Measurements from ENCODE around the gene KSR2.

KSR2 gene

DNA sequence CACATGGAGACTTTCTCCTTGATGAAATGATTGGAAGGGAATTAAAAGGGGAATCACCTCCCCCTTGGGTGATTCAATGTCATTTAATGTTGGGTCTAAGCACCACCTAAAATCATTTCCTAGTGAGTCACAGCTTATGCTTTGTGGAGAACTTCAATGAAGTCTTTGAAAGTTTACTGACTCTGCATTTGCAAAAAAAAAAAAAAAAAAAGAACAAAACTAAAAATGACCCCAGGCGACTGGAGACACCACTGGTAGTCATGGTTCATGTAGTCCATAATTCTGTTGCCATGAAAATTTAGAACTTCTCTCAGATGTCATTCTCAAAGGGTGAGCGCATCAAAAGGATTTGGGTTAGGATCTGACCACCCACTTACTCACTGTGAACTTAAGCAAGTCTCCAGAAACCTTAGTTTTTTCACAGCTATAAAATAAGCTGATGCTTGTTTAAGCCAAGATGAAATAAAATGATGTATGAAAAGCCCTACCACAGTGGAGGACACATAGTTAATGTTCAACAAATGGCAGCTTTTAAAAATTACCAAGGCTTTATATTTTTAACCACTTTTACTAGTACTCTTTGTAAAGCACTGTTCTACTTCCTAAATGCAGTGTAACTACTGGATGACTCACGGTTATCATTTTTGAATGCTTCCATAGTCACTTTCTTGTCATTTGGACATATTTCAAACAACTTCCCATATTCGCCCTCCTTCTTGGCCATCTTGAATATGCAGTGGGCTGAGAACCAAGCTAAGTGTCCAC is 18.1 kb upstream of the KSR2 start:
- H3K4me3 Mint-ChIP-seq = no peak overlapping the region
- H3K27me3 Mint-ChIP-seq = peaks cover 4% of the 10 kb centered on the region
- H3K4me1 Mint-ChIP-seq (ENCODE audit: low read depth) = no peaks in the 10 kb centered on the region
- intact Hi-C loops (cut with micrococcal nuclease) = no loop called here
- no peaks in the 10 kb centered on the region for H3K36me3 Mint-ChIP-seq (ENCODE audit: low read depth)
- H3K9me3 Mint-ChIP-seq = no peaks in the 10 kb centered on the region
- no peak overlapping the region for H3K27ac Mint-ChIP-seq

DNA sequence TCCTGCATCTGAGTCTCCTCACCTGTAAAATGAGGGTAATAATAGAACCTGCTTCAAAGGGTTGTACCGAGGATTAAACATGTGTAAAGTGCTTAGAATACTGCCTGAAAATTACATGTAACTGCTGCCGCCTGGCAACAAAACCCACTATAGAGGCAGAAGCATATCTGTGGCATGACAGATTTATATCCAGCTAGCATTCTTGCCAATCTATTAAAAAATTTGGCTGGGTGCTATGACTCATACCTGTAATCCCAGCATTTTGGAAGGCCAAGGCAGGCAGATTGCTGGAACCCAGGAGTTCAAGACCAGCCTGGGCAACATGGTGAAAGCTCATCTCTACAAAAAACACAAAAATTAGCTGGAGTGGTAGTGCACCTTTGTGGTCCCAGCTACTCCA is 16.4 kb upstream of the KSR2 start:
- Mint-ChIP-seq H3K27ac (no peak overlapping the region), H3K4me3 (no peak overlapping the region), H3K4me1 (ENCODE audit: low read depth) (no peaks in the 10 kb centered on the region), H3K36me3 (ENCODE audit: low read depth) (no peaks in the 10 kb centered on the region), H3K27me3 (peaks cover 6% of the 10 kb centered on the region), H3K9me3 (no peaks in the 10 kb centered on the region)
- intact Hi-C loops (cut with micrococcal nuclease) = no loop called here

GRCh38 chr12:117981267-117981666 is 12.5 kb upstream of the KSR2 start:
- H3K9me3 Mint-ChIP-seq = no peaks in the 10 kb centered on the region
- no peaks in the 10 kb centered on the region for H3K4me1 Mint-ChIP-seq (ENCODE audit: low read depth)
- intact Hi-C loops (cut with micrococcal nuclease) = no loop called here
- H3K27ac Mint-ChIP-seq = no peak overlapping the region
- H3K27me3 Mint-ChIP-seq = peaks cover 8% of the 10 kb centered on the region
- H3K4me3 Mint-ChIP-seq = no peak overlapping the region
- no peaks in the 10 kb centered on the region for H3K36me3 Mint-ChIP-seq (ENCODE audit: low read depth)

- H3K36me3 Mint-ChIP-seq (ENCODE audit: low read depth) = no peaks in the 10 kb centered on the region
- intact Hi-C loops (cut with micrococcal nuclease) = no loop called here
These were observed 11.8 kb upstream of the KSR2 start for GRCh38 chr12:117980616-117981015.

GRCh38 chr12:117977373-117977772 is 8.6 kb upstream of the KSR2 start:
- intact Hi-C loops (cut with micrococcal nuclease) = no loop called here
- Mint-ChIP-seq H3K4me3 (no peak overlapping the region), H3K9me3 (no peaks in the 10 kb centered on the region), H3K36me3 (ENCODE audit: low read depth) (no peaks in the 10 kb centered on the region), H3K27me3 (peaks cover 10% of the 10 kb centered on the region), H3K27ac (no peak overlapping the region), H3K4me1 (ENCODE audit: low read depth) (no peaks in the 10 kb centered on the region)

More at GRCh38 chr12:117980616-117981015, 11.8 kb upstream of the KSR2 start:
- no peak overlapping the region for H3K27ac Mint-ChIP-seq
- H3K4me3 Mint-ChIP-seq = no peak overlapping the region
- H3K9me3 Mint-ChIP-seq = no peaks in the 10 kb centered on the region
- H3K4me1 Mint-ChIP-seq (ENCODE audit: low read depth) = no peaks in the 10 kb centered on the region
- peaks cover 8% of the 10 kb centered on the region for H3K27me3 Mint-ChIP-seq

DNA sequence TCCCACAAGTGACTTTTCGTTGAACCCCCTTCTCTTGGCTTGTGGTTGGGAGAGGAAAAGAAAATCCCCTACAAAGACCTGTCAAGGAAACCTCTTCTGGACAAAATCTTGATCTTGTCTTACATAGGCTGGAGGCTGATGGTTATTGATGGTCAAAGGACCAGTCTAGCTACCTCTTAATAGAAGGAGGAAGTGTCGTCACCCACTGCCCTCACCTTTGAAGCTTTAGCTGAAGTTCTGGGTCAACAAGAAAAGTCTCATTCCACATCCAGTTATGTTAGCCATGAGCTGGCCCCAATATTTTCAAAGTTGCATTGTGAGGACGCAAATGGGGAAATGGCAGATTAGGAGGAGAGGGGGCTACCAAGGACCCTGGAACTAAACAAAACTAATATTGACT is 6.2 kb upstream of the KSR2 start:
- intact Hi-C loops (cut with micrococcal nuclease) = no loop called here
- H3K27me3 Mint-ChIP-seq = peaks cover 23% of the 10 kb centered on the region
- no peaks in the 10 kb centered on the region for H3K36me3 Mint-ChIP-seq (ENCODE audit: low read depth)
- no peaks in the 10 kb centered on the region for H3K4me1 Mint-ChIP-seq (ENCODE audit: low read depth)
- peaks cover 11% of the 10 kb centered on the region for H3K9me3 Mint-ChIP-seq
- no peak overlapping the region for H3K27ac Mint-ChIP-seq
- no peak overlapping the region for H3K4me3 Mint-ChIP-seq

DNA sequence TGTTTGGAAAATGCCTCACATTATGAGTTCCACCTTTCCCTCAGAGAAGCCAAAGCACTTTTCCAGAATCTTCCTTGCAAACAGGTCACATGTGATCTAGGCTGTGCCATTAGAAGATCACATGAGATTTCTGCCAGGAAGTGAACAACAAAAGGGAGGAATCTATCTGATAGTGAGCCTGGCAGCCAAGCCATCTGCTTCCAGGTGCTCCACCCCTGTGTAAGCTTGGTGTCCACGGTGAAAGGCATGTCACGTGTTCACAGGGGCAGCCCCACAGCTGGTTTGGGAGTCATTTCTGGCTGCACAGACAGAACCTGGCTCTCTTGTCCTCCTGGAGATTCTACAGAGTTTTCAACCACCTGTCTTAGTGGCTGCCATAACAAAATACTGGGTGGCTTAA is 3.5 kb upstream of the KSR2 start:
- peaks cover 43% of the 10 kb centered on the region for H3K27me3 Mint-ChIP-seq
- no peaks in the 10 kb centered on the region for H3K36me3 Mint-ChIP-seq (ENCODE audit: low read depth)
- no peaks in the 10 kb centered on the region for H3K4me1 Mint-ChIP-seq (ENCODE audit: low read depth)
- H3K9me3 Mint-ChIP-seq = peaks cover 11% of the 10 kb centered on the region
- H3K4me3 Mint-ChIP-seq = no peak overlapping the region
- intact Hi-C loops (cut with micrococcal nuclease) = no loop called here
- no peak overlapping the region for H3K27ac Mint-ChIP-seq

DNA sequence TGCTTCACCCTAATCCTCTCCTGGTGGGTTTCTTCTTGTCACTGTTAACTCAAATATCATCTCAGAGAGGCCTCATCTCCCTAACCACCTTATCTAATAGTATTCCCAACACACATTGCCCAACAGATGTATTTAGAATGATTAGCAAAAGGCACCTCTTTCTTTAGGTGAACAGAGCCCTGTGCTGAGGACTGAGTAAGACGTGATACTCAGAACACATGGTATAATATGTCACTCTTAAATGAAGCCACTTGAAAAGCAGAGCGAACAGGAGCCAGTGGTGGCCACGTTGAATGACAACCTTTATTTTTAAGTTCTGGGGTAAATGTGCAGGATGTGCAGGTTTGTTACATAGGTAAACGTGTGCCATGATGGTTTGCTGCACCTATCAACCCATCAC is 1.5 kb upstream of the KSR2 start:
- no peaks in the 10 kb centered on the region for H3K36me3 Mint-ChIP-seq (ENCODE audit: low read depth)
- H3K4me3 Mint-ChIP-seq = no peak overlapping the region
- H3K27me3 Mint-ChIP-seq = peaks cover 58% of the 10 kb centered on the region
- no peak overlapping the region for H3K27ac Mint-ChIP-seq
- no peaks in the 10 kb centered on the region for H3K4me1 Mint-ChIP-seq (ENCODE audit: low read depth)
- peaks cover 11% of the 10 kb centered on the region for H3K9me3 Mint-ChIP-seq
- intact Hi-C loops (cut with micrococcal nuclease) = no loop called here

DNA sequence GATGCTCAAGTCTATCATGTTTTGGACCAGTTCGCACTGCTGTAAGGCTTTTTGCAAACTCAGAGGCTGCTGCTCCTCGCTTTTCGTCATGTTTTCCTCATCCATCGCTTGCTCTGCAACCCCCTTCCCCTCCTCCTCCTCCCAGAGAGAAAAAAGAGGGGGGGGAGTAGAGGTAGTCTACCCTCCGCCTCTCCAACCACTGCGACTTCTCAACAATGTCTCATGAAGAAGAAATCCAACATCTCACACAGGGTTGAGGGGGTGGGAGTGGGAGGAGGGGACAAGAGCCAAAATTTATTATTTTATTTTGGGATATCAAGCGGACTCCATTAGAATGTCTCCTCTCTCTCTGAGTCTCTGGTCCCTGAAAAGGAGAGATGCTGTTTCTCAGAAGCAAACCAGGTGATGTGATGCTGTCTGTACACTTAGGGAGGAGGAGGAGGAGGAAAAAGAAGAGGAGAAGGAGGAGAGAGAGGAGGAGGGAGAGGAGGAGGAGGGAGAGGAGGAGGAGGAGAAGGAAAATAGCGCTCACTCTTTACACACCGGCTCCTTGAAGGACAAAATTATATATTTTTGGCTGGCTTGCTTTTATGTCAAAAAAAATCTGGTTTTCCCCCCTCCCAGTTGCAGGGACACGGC is 520 bp downstream of the KSR2 start:
- intact Hi-C loops (cut with micrococcal nuclease) = no loop called here
- Mint-ChIP-seq H3K27me3 (peaks cover 58% of the 10 kb centered on the region), H3K27ac (no peak overlapping the region), H3K9me3 (peaks cover 11% of the 10 kb centered on the region), H3K4me3 (no peak overlapping the region), H3K36me3 (ENCODE audit: low read depth) (no peaks in the 10 kb centered on the region), H3K4me1 (ENCODE audit: low read depth) (no peaks in the 10 kb centered on the region)

- H3K9me3 Mint-ChIP-seq = peaks cover 11% of the 10 kb centered on the region
- H3K4me1 Mint-ChIP-seq (ENCODE audit: low read depth) = no peaks in the 10 kb centered on the region
- intact Hi-C loops (cut with micrococcal nuclease) = no loop called here
- no peaks in the 10 kb centered on the region for H3K36me3 Mint-ChIP-seq (ENCODE audit: low read depth)
- no peak overlapping the region for H3K4me3 Mint-ChIP-seq
- H3K27ac Mint-ChIP-seq = no peak overlapping the region
- peaks cover 57% of the 10 kb centered on the region for H3K27me3 Mint-ChIP-seq
These were observed 1.3 kb downstream of the KSR2 start for GRCh38 chr12:117967512-117967911.

- Mint-ChIP-seq H3K27ac (no peak overlapping the region), H3K4me3 (no peak overlapping the region), H3K36me3 (ENCODE audit: low read depth) (no peaks in the 10 kb centered on the region), H3K4me1 (ENCODE audit: low read depth) (no peaks in the 10 kb centered on the region), H3K9me3 (peaks cover 10% of the 10 kb centered on the region), H3K27me3 (peaks cover 57% of the 10 kb centered on the region)
- intact Hi-C loops (cut with micrococcal nuclease) = no loop called here
These were observed 1.7 kb downstream of the KSR2 start for GRCh38 chr12:117967043-117967442.

DNA sequence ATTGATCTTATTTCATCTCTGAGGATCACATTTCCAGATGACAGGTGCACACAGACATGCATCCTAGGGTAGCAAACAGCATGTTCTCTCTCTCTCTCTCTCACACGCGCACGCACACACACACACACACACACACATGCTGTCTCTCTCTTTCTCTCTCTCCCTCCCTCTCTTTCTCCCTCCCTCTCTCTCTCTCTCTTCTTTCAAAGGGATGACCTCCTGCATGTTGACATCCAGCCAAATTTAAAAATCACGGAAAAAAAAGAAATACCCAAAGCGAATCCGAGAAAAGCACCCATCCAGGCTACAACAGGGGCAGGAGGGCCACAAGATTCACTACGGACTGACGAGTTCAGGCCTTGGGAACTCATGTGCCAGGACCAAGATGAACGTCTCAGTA is 2.3 kb downstream of the KSR2 start:
- intact Hi-C loops (cut with micrococcal nuclease) = no loop called here
- Mint-ChIP-seq H3K9me3 (peaks cover 4% of the 10 kb centered on the region), H3K27me3 (peaks cover 54% of the 10 kb centered on the region)

DNA sequence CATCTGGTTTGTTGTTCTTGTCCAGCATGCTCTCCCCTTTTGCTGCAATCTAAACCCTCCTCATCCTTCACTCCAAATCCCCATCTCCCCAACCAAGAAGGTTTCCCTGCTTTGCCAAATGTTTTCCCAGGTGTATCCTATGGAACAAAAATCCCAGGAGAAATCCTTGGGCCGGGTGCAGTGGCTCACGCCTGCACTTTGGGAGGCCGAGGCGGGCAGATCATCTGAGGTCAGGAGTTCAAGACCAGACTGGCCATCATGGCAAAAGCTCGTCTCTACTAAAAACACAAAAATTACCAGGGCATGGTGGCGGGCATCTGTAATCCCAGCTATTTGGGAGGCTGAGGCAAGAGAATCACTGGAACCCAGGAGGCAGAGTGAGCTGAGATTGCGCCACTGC is 5.0 kb downstream of the KSR2 start:
- no peak overlapping the region for H3K27ac Mint-ChIP-seq
- peaks cover 37% of the 10 kb centered on the region for H3K27me3 Mint-ChIP-seq
- no peaks in the 10 kb centered on the region for H3K4me1 Mint-ChIP-seq (ENCODE audit: low read depth)
- intact Hi-C loops (cut with micrococcal nuclease) = no loop called here
- no peaks in the 10 kb centered on the region for H3K9me3 Mint-ChIP-seq
- H3K4me3 Mint-ChIP-seq = no peak overlapping the region
- no peaks in the 10 kb centered on the region for H3K36me3 Mint-ChIP-seq (ENCODE audit: low read depth)

More for the DNA sequence above, 2.3 kb downstream of the KSR2 start:
- Mint-ChIP-seq H3K4me3 (no peak overlapping the region), H3K36me3 (ENCODE audit: low read depth) (no peaks in the 10 kb centered on the region), H3K4me1 (ENCODE audit: low read depth) (no peaks in the 10 kb centered on the region), H3K27ac (no peak overlapping the region)

- H3K27ac Mint-ChIP-seq = no peak overlapping the region
- H3K9me3 Mint-ChIP-seq = no peaks in the 10 kb centered on the region
- H3K4me3 Mint-ChIP-seq = no peak overlapping the region
- no peaks in the 10 kb centered on the region for H3K4me1 Mint-ChIP-seq (ENCODE audit: low read depth)
- H3K27me3 Mint-ChIP-seq = peaks cover 2% of the 10 kb centered on the region
- intact Hi-C loops (cut with micrococcal nuclease) = no loop called here
- H3K36me3 Mint-ChIP-seq (ENCODE audit: low read depth) = no peaks in the 10 kb centered on the region
These were observed 31.9 kb downstream of the KSR2 start for GRCh38 chr12:117936722-117937484.
